K562 treated with DMSO at 1 percent for 4 hours (cell line): ENCODE data around the gene LAMTOR2. TPM values are rescaled to one million over a fixed set of nuclear protein-coding genes. Genes with fewer than 3 reads are reported as not detected.

Source experiments
- total RNA-seq: library from RNA; unstranded; fragments of 300-600 nt; gene quantifications from 2 replicates; pipeline ENCODE4 v1.2.3, GENCODE V29; 2022; ENCODE audit not compliant: insufficient read depth

The LAMTOR2 gene
- total RNA-seq = 89.4 and 95.5 TPM in 2 replicates

DNA sequence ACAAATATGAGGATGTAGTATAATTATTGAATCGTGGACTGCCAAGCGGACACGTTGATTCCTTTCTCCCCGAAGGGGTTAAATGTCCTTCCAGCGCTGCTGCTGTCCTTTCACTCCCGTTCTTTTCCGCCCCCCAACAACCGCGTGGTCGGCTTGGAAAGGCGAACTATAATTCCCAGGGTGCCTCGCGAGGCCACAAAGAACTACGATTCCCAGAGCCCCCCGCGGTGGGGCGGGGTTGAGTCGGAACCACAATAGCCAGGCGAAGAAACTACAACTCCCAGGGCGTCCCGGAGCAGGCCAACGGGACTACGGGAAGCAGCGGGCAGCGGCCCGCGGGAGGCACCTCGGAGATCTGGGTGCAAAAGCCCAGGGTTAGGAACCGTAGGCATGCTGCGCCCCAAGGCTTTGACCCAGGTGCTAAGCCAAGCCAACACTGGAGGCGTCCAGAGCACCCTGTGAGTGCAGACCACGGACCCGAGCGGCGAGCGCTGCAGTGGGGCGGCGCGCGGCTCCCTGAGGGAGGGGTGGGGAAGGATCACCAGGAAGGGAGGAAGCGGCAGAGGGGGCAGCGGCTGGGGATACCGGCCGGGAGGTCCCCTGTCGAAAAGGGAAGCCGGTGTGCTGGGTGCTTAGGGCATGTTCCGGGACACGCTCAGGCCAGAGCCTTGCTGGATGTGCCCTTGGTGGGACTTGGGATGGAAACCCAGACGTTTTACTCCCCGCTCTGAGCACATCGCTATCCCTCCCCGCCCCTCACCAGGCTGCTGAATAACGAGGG is at the start of gene LAMTOR2:
Gene LAMTOR2, plus strand, starts transcription at position 283 of the 781 bp plus-strand sequence. Its CDS starts 108 bp downstream, at position 391.

DNA sequence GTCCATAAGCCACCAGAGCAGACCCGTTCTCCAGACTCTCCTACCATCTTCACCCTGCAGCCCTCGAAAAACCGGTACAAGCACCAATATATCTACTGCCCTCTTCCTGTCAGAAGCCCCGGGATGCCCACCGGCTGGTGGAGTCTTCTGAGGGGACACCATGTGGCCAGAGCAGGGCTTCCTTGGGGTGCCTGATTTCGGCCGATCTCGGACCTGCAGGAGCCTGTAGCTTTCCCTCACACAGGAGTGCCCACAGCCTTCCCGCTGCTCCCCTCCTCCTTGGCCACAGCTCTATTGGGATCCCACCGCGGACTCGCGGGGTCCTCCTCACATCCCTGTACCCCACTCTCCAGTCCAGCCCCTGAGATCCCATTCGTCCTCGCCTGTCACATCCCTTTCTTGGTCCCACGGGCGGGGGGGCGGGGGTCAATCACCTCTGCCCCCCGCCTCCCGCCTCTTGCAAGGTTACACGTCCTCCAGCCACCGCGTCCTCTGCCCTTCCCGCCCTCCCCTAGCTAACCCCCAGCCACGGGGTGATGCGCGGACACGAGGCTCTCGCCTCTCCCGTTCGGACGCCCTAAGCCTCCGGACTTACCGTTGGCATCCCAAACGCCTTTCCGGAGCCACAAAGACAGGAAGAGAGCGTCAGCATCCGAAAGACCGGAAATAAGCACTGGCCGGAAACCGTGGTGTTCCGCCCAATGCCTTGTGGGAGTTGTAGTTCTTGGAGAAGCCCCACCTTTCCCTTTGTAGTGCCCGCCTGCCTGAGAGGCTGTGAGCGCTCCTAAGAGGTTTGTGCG is 34.1 kb upstream of the LAMTOR2 start, which contains the start of gene SSR2:
Gene SSR2, minus strand, starts transcription at position 659 of the 800 bp plus-strand sequence. CDS start 784 bp downstream, outside the sequence.

GRCh38 chr1:156053768-156054499 is 648 bp upstream of the LAMTOR2 start, which contains the start of gene UBQLN4:
UBQLN4 (minus strand) TSS chr1:156053798; CDS start chr1:156053701, 97 bp downstream.

GRCh38 chr1:156060937-156061636 is 6.5 kb downstream of the LAMTOR2 start, which contains the start of gene RAB25:
RAB25 (plus strand) TSS chr1:156061160; CDS start chr1:156061401, 241 bp downstream.

GRCh38 chr1:156082309-156083091 is 27.9 kb downstream of the LAMTOR2 start, which contains the start of gene MEX3A:
MEX3A (minus strand) TSS chr1:156082465; CDS start chr1:156081998, 467 bp downstream.

Other genes with a start within 250 kb of the LAMTOR2 start
- 15.2 and 17.5 TPM in 2 replicates for gene GON4L, start 197.6 kb upstream of the LAMTOR2 start, total RNA-seq
- gene SYT11, start 195.2 kb upstream of the LAMTOR2 start, total RNA-seq = 0.52 and 0.73 TPM in 2 replicates
- gene RIT1, start 143.4 kb upstream of the LAMTOR2 start, total RNA-seq = 29.7 and 34.8 TPM in 2 replicates
- gene KHDC4, start 120.4 kb upstream of the LAMTOR2 start, total RNA-seq = 60.3 and 85.8 TPM in 2 replicates
- gene RXFP4, start 113.1 kb upstream of the LAMTOR2 start, total RNA-seq = not detected in 2 replicates
- 104 and 108 TPM in 2 replicates for gene ARHGEF2, start 76.2 kb upstream of the LAMTOR2 start, total RNA-seq
- gene SSR2, start 33.8 kb upstream of the LAMTOR2 start, total RNA-seq = 376 and 423 TPM in 2 replicates
- 36.2 and 40.5 TPM in 2 replicates for gene UBQLN4, start 984 bp upstream of the LAMTOR2 start, total RNA-seq
- gene RAB25, start 6.4 kb downstream of the LAMTOR2 start, total RNA-seq = 1.8 TPM in 1 of 2 replicates, not detected in the other
- 5.1 and 6.5 TPM in 2 replicates for gene MEX3A, start 27.7 kb downstream of the LAMTOR2 start, total RNA-seq
- gene LMNA, start 59.9 kb downstream of the LAMTOR2 start, total RNA-seq = 328 and 359 TPM in 2 replicates
- 0.45 and 0.68 TPM in 2 replicates for gene SEMA4A, start 98.8 kb downstream of the LAMTOR2 start, total RNA-seq
- gene SLC25A44, start 139.3 kb downstream of the LAMTOR2 start, total RNA-seq = 16.0 and 26.8 TPM in 2 replicates
- gene PMF1, start 158.2 kb downstream of the LAMTOR2 start, total RNA-seq = 102 and 112 TPM in 2 replicates
- not detected in 2 replicates for gene BGLAP, start 187.4 kb downstream of the LAMTOR2 start, total RNA-seq
- gene PAQR6, start 193.3 kb downstream of the LAMTOR2 start, total RNA-seq = 2.5 and 5.7 TPM in 2 replicates
- gene SMG5, start 228.0 kb downstream of the LAMTOR2 start, total RNA-seq = 45.9 and 65.7 TPM in 2 replicates
- gene TMEM79, start 229.5 kb downstream of the LAMTOR2 start, total RNA-seq = 4.9 and 11.9 TPM in 2 replicates
- 30.9 and 33.6 TPM in 2 replicates for gene GLMP, start 240.9 kb downstream of the LAMTOR2 start, total RNA-seq
- not detected in 2 replicates for gene VHLL, start 244.5 kb downstream of the LAMTOR2 start, total RNA-seq